Measurements from ENCODE around the gene TRIM7. TPM values are rescaled to one million over a fixed set of nuclear protein-coding genes. Genes with fewer than 3 reads are reported as not detected.

TRIM7 gene
- 1 to 10 TPM; 2.2 to 3.5 TPM for total RNA-seq
- 1.6 to 2.9 reads per million in 2 donors for total RNA-seq

- H3K9me3 ChIP-seq (ENCODE audit: control insufficient read depth, low read length, poor library complexity, severe bottlenecking) = no peaks in the 10 kb centered on the region
- Mint-ChIP-seq H3K4me3 (peak within 1 kb of the TSS; percentile 98), H3K36me3 (ENCODE audit: low read depth) (peaks cover 7% of the 10 kb centered on the region), H3K27ac (peak within 1 kb of the TSS; percentile 99), H3K27me3 (peaks cover 15% of the 10 kb centered on the region), H3K4me1 (peaks cover 32% of the 10 kb centered on the region)
- no peak for DNase-seq
- ATAC-seq = no peak
These were observed at the start of gene TRIM7 for GRCh38 chr5:181204826-181205760. Gene TRIM7 (minus strand): TSS chr5:181205196. CDS start chr5:181205110, 86 bp downstream.

GRCh38 chr5:181248277-181248676, 43.3 kb upstream of the TRIM7 start:
- ATAC-seq = no peak
- H3K4me3 Mint-ChIP-seq = peak overlapping the region; percentile 96
- DNase-seq = no peak
- H3K36me3 Mint-ChIP-seq (ENCODE audit: low read depth) = peaks cover 7% of the 10 kb centered on the region
- peaks cover 52% of the 10 kb centered on the region for H3K4me1 Mint-ChIP-seq
- peak overlapping the region; percentile 97 for H3K27ac Mint-ChIP-seq
- no peaks in the 10 kb centered on the region for H3K9me3 ChIP-seq (ENCODE audit: control insufficient read depth, low read length, poor library complexity, severe bottlenecking)
- no peaks in the 10 kb centered on the region for H3K27me3 Mint-ChIP-seq

GRCh38 chr5:181246276-181247049, 41.5 kb upstream of the TRIM7 start:
- H3K27ac Mint-ChIP-seq = peak overlapping the region; percentile 97
- H3K36me3 Mint-ChIP-seq (ENCODE audit: low read depth) = peaks cover 5% of the 10 kb centered on the region
- peaks cover 63% of the 10 kb centered on the region for H3K4me1 Mint-ChIP-seq
- H3K27me3 Mint-ChIP-seq = no peaks in the 10 kb centered on the region
- DNase-seq = peak; percentile 26 to 70 (median 69)
- peak overlapping the region; percentile 96 for H3K4me3 Mint-ChIP-seq
- no peaks in the 10 kb centered on the region for H3K9me3 ChIP-seq (ENCODE audit: control insufficient read depth, low read length, poor library complexity, severe bottlenecking)
- peak; percentile 25 for ATAC-seq

- peak overlapping the region; percentile 96 for H3K4me3 Mint-ChIP-seq
- H3K27me3 Mint-ChIP-seq = no peaks in the 10 kb centered on the region
- ATAC-seq (no peak), DNase-seq (no peak)
- H3K27ac Mint-ChIP-seq = peak overlapping the region; percentile 97
- no peaks in the 10 kb centered on the region for H3K9me3 ChIP-seq (ENCODE audit: control insufficient read depth, low read length, poor library complexity, severe bottlenecking)
- H3K36me3 Mint-ChIP-seq (ENCODE audit: low read depth) = peaks cover 4% of the 10 kb centered on the region
- H3K4me1 Mint-ChIP-seq = peaks cover 59% of the 10 kb centered on the region
These were observed 40.7 kb upstream of the TRIM7 start for GRCh38 chr5:181245427-181246275.

GRCh38 chr5:181243564-181244343, 38.8 kb upstream of the TRIM7 start, which contains the start of gene RACK1:
Gene RACK1 (minus strand): TSS chr5:181243906. CDS start chr5:181243800, 106 bp downstream.
- Mint-ChIP-seq H3K36me3 (ENCODE audit: low read depth) (peaks cover 4% of the 10 kb centered on the region), H3K4me3 (peak within 1 kb of the TSS; percentile 96), H3K27ac (peak within 1 kb of the TSS; percentile 97), H3K27me3 (no peaks in the 10 kb centered on the region), H3K4me1 (peaks cover 55% of the 10 kb centered on the region)
- H3K9me3 ChIP-seq (ENCODE audit: control insufficient read depth, low read length, poor library complexity, severe bottlenecking) = no peaks in the 10 kb centered on the region
- DNase-seq (peak; percentile 74 to 81 (median 80)), ATAC-seq (peak; percentile 80)

- ATAC-seq = no peak
- DNase-seq = no peak
- H3K9me3 ChIP-seq (ENCODE audit: control insufficient read depth, low read length, poor library complexity, severe bottlenecking) = no peaks in the 10 kb centered on the region
- Mint-ChIP-seq H3K4me3 (peak overlapping the region; percentile 96), H3K4me1 (peaks cover 52% of the 10 kb centered on the region), H3K27ac (peak overlapping the region; percentile 97), H3K36me3 (ENCODE audit: low read depth) (peaks cover 6% of the 10 kb centered on the region), H3K27me3 (no peaks in the 10 kb centered on the region)
These were observed 38.1 kb upstream of the TRIM7 start for GRCh38 chr5:181243018-181243563.

- Mint-ChIP-seq H3K4me1 (peaks cover 47% of the 10 kb centered on the region), H3K27me3 (no peaks in the 10 kb centered on the region), H3K36me3 (ENCODE audit: low read depth) (peaks cover 8% of the 10 kb centered on the region), H3K27ac (peak overlapping the region; percentile 97), H3K4me3 (peak overlapping the region; percentile 96)
- H3K9me3 ChIP-seq (ENCODE audit: control insufficient read depth, low read length, poor library complexity, severe bottlenecking) = no peaks in the 10 kb centered on the region
- no peak for DNase-seq
- no peak for ATAC-seq
These were observed 37.0 kb upstream of the TRIM7 start for GRCh38 chr5:181242031-181242451.

- H3K9me3 ChIP-seq (ENCODE audit: control insufficient read depth, low read length, poor library complexity, severe bottlenecking) = no peaks in the 10 kb centered on the region
- Mint-ChIP-seq H3K4me1 (peaks cover 47% of the 10 kb centered on the region), H3K27me3 (no peaks in the 10 kb centered on the region), H3K36me3 (ENCODE audit: low read depth) (peaks cover 8% of the 10 kb centered on the region), H3K4me3 (peak overlapping the region; percentile 96), H3K27ac (peak overlapping the region; percentile 97)
- peak; percentile 14 for ATAC-seq
- no peak for DNase-seq
These were observed 36.5 kb upstream of the TRIM7 start for GRCh38 chr5:181241393-181241975.

GRCh38 chr5:181239062-181239663, 34.2 kb upstream of the TRIM7 start:
- Mint-ChIP-seq H3K4me1 (peaks cover 33% of the 10 kb centered on the region), H3K27ac (peak overlapping the region; percentile 78), H3K4me3 (peak overlapping the region; percentile 21), H3K36me3 (ENCODE audit: low read depth) (peaks cover 10% of the 10 kb centered on the region), H3K27me3 (no peaks in the 10 kb centered on the region)
- ATAC-seq (no peak), DNase-seq (no peak)
- H3K9me3 ChIP-seq (ENCODE audit: control insufficient read depth, low read length, poor library complexity, severe bottlenecking) = no peaks in the 10 kb centered on the region

GRCh38 chr5:181237729-181238385, 32.9 kb upstream of the TRIM7 start:
- Mint-ChIP-seq H3K27ac (no peak overlapping the region), H3K36me3 (ENCODE audit: low read depth) (peaks cover 8% of the 10 kb centered on the region), H3K4me3 (peak overlapping the region; percentile 39), H3K4me1 (peaks cover 23% of the 10 kb centered on the region), H3K27me3 (no peaks in the 10 kb centered on the region)
- H3K9me3 ChIP-seq (ENCODE audit: control insufficient read depth, low read length, poor library complexity, severe bottlenecking) = no peaks in the 10 kb centered on the region
- ATAC-seq (no peak), DNase-seq (no peak)

All from T-helper 17 cell (primary cell).